GM18505 (cell line): Measurements from ENCODE around the gene MAPK7.

Experiments used
- ATAC-seq: cut with Tn5 transposase; IDR thresholded peaks from one replicate; pipeline ENCODE4 v1.9.1; 2021; ENCODE audit not compliant: unreplicated experiment
- POLR2A ChIP-seq: IDR thresholded peaks from 4 replicates; pipeline ENCODE4 v1.6.1; 2011; ENCODE audit warnings: borderline replicate concordance; ENCODE audit not compliant: insufficient read depth, insufficient read length; ENCODE audit errors: extremely low read depth

MAPK7 gene

DNA sequence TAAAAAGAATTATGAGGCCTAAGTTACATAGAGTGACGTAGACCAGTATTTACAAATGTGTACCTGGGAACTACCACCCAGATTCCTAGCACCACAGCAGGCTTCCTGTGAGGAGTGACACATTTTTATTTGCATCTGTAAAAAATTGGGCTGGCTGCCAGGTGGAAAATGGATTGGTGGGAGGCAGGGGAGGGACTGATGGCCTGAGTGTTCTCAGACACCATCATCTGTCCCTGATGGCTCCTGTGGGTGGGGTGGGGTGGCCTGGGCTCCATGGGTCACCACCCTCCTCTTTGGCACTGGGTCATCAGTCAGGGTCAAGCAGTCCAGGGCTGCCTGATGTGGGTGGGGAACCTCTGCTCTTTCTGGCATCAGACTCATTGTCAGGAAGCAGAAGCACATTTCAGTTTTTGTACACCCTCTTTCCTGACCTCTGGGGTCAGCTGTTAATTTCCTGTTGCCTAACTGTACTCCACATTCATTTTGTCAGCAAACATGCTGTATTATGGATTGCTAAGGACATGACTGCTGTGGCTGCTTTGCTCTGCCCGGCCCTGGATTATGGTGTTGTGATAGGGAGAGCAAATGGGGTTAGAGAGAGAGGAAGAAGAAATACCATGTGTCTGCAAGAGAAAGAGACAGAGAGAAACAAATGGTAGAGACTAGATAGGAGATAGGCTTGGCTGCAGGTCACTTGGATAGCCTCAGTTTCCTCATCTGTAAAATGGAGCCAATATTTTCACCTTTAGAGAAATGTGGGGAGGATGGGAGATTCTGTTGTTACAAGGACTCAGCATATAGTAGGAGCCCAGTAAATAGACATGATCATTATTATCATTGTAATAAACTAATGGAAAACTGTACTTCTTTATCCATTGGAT is 20.2 kb downstream of the MAPK7 start:
- no peak for ATAC-seq
- TF ChIP-seq POLR2A = no peak

DNA sequence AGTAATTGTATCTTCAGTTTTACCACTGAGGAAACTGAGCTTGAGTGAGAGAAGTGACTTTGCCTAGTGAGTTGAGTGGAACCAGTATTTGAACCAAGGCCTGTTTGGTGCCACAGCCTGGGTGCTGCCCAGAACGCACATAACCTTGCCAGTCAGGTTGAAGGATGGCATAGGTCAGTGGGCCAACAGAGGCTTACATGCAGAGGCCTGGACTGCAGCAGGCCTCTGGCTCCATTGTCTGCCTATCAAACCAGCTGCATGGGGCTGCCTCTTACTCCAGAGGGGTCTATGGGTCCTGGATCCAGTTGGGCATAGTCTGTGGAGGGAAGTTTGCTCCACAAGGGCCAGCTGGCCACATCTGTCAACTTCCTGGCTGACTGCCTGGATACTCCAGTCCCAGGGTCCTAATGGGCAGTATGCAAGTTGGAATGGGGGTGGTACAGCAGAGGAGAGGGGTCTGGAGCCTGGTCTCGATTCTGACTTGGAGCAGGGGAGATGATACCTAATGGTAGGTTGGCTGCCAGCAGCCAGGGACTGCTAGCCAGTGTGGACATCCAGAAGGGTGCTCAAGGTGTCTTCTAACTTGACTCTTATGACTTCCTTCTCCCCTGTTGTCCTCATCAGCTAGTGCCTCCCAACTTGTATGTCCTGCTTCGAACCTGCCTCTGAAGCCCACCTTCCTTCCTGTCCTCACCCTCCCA is 21.6 kb downstream of the MAPK7 start:
- ATAC-seq = no peak
- no peak for TF ChIP-seq POLR2A

DNA sequence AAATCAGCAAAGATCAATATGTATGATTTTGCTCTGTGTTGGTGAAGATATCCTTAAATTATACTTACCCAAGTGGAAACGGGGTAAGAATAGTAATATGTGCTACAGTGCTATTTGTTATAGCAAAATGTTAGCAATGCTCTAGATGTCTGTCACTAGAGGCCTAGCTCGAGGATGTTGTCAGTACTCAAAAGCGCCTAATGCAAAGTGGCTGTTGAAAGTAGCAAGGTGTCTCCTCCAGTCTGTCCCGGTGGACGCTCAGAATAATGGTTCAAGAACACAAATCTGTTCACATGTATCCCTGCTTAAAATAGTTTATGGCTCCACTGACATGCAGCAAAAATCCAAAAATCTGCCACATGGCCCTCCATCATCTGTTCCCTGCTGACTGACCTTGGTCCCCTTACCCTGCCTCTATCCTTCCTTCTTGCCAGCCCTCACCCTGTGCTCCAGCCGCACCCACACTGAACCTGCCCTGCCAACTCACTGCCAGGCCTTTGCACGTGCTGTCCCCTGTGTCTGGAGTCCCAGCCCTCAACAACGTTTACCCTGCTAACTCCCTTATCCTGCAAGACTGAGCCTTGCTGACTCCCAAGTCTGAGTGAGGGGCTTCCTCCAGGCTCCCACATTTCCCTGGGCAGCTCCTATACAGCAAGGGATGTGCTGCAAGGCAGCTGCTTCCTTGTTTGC is 23.2 kb downstream of the MAPK7 start:
- no peak for ATAC-seq
- no peak for TF ChIP-seq POLR2A

DNA sequence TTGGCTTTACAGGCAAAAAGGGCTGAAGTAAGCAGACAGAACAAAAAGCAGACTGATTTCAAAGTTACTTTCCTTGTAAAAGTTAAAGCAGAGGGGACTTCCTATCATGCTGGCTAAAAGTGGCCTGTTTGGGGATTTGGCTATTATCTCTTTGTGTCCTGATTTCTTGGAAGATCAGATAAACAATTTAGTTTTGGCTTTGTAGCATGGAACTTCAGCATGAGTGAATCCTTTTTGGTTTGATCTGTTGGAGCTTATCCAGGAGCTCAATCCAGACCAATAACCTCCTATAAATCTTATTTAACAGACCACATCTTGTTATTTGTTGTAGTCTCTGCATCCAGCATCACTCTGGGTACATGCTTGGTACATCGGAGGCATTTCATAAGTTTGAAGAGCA is 23.9 kb downstream of the MAPK7 start:
- ATAC-seq = no peak
- no peak for TF ChIP-seq POLR2A

DNA sequence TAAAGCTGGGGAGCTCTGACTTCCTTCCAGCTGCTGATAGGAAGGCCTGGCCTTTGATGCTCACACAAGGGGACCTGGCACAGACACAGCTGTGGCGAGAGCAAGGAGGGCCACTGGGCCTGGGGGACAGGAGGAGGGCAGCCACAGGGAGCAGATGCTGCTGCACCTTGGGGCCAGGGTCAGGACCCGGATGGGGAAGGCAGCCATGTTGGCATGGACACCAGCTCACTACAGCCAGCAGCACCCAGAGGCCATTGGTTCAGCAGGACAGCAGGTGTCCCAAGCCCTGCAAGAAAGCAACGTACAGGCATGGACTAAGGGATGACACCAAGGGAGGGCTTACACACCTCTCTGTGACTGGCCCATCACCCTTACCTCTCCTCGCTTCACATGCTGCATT is 24.7 kb downstream of the MAPK7 start:
- ATAC-seq = no peak
- TF ChIP-seq POLR2A = no peak

DNA sequence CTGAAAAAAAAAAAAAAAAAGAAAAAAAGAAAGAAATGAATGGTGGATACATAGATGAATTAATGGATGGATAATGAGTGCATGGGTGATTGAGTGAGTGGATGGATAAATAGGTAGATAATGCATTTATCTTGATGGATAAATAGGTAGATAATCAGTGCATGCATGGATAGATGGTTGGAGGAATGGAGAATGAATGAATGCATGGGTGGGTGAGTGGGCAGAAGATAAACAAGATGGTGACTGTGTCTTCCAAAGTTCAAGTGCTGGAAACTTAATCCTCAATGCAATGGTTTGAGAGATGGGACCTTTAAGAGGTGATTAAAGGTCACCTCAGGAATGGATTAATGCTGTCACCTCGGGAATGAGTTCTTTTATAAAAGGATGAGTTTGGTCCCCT is 26.0 kb downstream of the MAPK7 start:
- ATAC-seq = no peak
- no peak for TF ChIP-seq POLR2A

DNA sequence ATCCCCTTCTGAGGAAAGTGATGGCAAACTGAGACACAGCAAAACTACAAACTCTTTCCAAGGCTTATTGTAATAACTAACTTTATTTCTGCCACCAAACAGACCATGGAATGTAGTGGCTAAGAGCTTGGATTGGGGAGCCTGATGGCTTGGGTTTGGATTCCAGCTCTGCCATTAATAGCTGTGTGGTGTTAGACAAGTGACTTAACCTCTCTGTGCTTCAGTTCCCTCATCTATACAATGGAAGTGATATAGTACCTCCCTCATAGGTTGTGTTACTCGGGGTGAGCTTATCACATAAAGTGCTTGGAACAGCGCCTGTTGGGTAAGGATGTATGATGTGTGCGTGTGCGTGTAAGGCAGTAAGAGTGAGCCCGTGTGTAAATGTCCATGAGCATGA is 26.8 kb downstream of the MAPK7 start:
- no peak for TF ChIP-seq POLR2A
- no peak for ATAC-seq

DNA sequence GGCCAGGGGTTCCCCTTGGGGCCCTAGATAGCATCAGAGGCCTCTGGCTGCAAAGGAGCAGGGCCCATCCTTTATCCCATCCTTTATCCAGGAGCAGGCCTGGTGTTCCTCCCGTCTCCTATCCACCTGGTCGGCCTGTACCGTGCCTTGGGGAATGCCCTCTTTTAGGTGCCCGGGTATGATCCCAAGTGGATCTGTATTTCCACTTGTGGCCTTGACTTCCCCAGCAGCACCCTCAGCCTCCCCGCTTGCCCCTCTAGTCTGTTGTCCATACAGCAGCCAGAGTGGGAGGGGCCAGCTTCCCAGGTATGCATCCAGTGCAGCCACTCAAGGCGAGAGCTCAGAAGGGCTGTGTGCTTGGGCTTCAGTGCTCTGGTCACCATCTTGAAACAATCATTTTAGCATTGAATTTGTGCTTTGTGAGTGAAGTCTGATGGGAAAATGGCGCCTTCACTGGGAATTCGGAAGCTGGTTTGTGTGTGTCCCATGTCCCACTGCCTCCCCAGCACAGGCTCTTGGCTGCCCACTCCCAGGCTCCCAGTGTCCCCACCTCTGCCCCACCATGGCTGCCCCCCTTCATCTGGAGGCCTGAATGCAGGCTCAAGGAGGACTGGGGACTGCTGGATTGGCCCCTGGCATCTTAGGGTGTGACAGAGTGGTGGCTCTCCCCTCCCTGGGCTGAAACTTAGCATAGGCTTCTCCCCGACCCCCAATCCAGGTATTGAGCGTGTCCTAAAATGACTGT is 29.5 kb downstream of the MAPK7 start:
- TF ChIP-seq POLR2A = no peak
- ATAC-seq = no peak

DNA sequence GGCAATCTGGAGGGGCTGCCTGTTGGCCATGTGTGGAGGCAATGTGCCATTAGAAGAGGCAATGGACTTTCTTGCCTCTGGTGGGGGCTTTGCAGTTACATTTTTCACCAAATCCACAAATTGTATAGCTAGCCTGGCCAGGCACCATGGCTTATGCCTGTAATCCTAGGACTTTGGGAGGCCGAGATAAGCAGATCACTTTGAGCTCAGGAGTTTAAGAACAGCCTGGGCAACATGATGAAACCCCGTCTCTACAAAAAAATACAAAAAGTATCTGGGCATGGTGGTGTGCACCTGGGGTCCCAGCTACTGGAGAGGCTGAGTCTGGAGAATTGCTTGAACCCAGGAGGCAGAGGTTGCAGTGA is 30.0 kb downstream of the MAPK7 start:
- no peak for ATAC-seq
- TF ChIP-seq POLR2A = no peak

DNA sequence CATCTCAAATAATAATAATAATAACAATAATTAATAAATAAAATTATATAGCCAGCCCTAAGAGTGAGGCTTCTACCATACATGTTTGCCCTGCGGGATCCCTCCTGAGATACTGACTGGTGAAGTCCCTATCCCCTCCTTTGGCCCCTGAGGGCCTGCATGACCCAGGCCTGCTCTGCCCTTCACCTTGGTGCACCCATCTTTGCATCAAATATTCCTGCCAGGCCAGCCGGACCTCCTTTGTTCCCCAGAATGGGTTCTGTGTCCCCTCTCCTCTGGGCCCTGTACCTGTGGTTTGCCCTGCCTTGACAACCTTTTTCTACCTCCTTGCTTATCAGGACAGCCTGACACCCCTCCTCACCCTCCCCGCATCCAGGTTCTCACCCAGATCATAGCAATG is 30.8 kb downstream of the MAPK7 start:
- no peak for TF ChIP-seq POLR2A
- ATAC-seq = no peak

DNA sequence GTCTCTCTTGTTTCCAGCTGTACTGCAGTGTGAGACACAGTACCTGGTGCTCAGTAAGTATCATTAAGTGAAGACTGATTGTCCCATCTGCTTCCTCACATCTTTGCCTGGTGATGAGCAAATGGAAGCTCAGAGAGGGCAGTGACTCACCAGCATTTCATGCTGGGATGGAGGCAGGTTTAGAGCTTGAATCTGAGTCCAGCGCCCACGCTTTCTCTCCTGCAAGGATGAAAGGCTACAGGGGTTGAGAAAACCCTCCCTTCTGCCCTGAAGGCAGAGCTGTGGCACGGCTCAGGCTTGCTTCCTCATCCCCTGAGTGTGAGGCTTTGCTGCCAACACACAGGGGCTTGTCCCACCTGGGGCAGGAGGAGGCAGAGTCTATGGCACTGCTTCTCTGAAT is 31.2 kb downstream of the MAPK7 start:
- no peak for ATAC-seq

DNA sequence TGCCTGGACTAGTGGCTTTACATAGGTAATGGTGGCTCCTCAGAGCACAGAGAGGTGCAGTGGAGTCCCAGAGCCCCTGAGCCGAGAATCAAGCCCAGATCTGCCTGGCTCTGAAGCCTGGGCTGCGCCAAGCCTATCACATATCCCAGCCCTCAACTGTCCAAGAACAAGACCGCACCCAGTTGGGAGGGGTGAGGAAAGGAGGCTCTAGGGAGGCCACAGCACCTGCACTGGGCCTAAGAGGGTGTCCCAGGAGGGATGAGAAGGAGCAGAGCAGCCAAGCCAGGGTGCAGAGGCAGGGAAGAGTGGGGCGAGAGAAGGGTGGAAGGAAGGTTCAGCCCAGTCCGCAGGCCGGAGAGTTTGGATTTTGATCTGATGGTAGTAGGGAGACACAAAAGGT is 31.8 kb downstream of the MAPK7 start:
- TF ChIP-seq POLR2A = no peak
- ATAC-seq = no peak

More for the DNA sequence above, 31.2 kb downstream of the MAPK7 start:
- no peak for TF ChIP-seq POLR2A
